Measurements from ENCODE around the gene CORO1C.
"Not testable (repeated sequence)": the region's sequence is repeated elsewhere in the genome, so short reads cannot be mapped to it uniquely, and the experiment has no call there.

CORO1C gene

GRCh38 chr12:108731105-108731865 lies at the start of gene CORO1C:
Gene CORO1C, minus strand, starts transcription at chr12:108731518. Its CDS starts 30,200 bp downstream, at chr12:108701318.
- DNase-seq = peak; percentile 98

- DNase-seq = no peak
Observed at GRCh38 chr12:108779998-108780688, 48.8 kb upstream of the CORO1C start.

- DNase-seq = no peak
Observed at GRCh38 chr12:108778053-108778452, 46.7 kb upstream of the CORO1C start.

- DNase-seq = no peak
Observed at GRCh38 chr12:108777156-108777555, 45.8 kb upstream of the CORO1C start.

- DNase-seq = peak; percentile 33
Observed at GRCh38 chr12:108773798-108774788, 42.8 kb upstream of the CORO1C start.

- DNase-seq = peak; percentile 40
Observed at GRCh38 chr12:108772891-108773797, 41.8 kb upstream of the CORO1C start.

- peak; percentile 96 for DNase-seq
Observed at GRCh38 chr12:108772247-108772646, 40.9 kb upstream of the CORO1C start.

GRCh38 chr12:108771835-108772234 lies 40.5 kb upstream of the CORO1C start:
- not testable (repeated sequence) for DNase-seq

GRCh38 chr12:108770963-108771362 lies 39.6 kb upstream of the CORO1C start:
- DNase-seq = no peak

GRCh38 chr12:108770269-108770829 lies 39.0 kb upstream of the CORO1C start:
- DNase-seq = no peak

- DNase-seq = peak; percentile 95
Observed at GRCh38 chr12:108768591-108769500, 37.5 kb upstream of the CORO1C start.

- no peak for DNase-seq
Observed at GRCh38 chr12:108766294-108766693, 35.0 kb upstream of the CORO1C start.

- no peak for DNase-seq
Observed at GRCh38 chr12:108765289-108765764, 34.0 kb upstream of the CORO1C start.

- no peak for DNase-seq
Observed at GRCh38 chr12:108764540-108765288, 33.4 kb upstream of the CORO1C start.

GRCh38 chr12:108761226-108761625 lies 29.9 kb upstream of the CORO1C start:
- DNase-seq = no peak

- no peak for DNase-seq
Observed at GRCh38 chr12:108759924-108760323, 28.6 kb upstream of the CORO1C start.

- no peak for DNase-seq
Observed at GRCh38 chr12:108757856-108758255, 26.5 kb upstream of the CORO1C start.

GRCh38 chr12:108756421-108756820 lies 25.1 kb upstream of the CORO1C start:
- no peak for DNase-seq

GRCh38 chr12:108755481-108755880 lies 24.2 kb upstream of the CORO1C start:
- DNase-seq = no peak

GRCh38 chr12:108753976-108754375 lies 22.7 kb upstream of the CORO1C start:
- DNase-seq = no peak
